NOMO-1 treated with DMSO at 0.1 percent for 48 hours (cell line): Measurements from ENCODE around the gene MET.
A peak's percentile ranks its signal among the peaks of the same experiment; 100 is the strongest.
"Not testable (repeated sequence)": the region's sequence is repeated elsewhere in the genome, so short reads cannot be mapped to it uniquely, and the experiment has no call there.

Source experiments
- DNase-seq: peaks from one replicate; lab custom pipeline; 2025; ENCODE audit not compliant: unreplicated experiment; lab: John Stamatoyannopoulos, UW

The MET gene

DNA sequence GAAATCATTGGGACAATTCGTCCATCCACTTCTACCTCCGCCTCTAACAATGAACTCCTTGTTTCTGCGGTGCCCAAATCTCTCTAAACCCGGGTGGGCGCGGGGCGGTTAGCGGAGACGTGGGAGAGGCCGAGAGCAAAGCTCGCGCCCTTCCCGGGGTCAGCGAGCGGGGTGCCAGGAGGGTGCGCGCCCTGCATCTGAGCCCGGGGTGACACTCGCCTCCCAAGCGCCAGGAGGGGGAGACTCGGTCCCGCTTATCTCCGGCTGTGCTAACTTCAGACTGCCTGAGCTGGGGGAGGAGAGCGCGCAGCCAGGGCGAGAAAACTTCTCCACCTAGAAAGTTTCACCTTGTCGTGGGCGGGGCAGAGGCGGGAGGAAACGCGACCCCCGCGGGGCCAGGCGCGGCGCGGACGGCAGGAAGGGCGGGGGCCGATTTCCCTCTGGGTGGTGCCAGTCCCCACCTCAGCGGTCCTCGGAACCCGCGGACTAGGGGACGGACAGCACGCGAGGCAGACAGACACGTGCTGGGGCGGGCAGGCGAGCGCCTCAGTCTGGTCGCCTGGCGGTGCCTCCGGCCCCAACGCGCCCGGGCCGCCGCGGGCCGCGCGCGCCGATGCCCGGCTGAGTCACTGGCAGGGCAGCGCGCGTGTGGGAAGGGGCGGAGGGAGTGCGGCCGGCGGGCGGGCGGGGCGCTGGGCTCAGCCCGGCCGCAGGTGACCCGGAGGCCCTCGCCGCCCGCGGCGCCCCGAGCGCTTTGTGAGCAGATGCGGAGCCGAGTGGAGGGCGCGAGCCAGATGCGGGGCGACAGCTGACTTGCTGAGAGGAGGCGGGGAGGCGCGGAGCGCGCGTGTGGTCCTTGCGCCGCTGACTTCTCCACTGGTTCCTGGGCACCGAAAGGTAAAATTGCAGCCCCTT is at the start of gene MET:
Gene MET (plus strand): TSS at position 516 of the 915 bp plus-strand sequence. CDS start 26,889 bp downstream, outside the sequence.
- peak; percentile 38 for DNase-seq

GRCh38 chr7:116626886-116627285 is 45.1 kb upstream of the MET start:
- no peak for DNase-seq

DNA sequence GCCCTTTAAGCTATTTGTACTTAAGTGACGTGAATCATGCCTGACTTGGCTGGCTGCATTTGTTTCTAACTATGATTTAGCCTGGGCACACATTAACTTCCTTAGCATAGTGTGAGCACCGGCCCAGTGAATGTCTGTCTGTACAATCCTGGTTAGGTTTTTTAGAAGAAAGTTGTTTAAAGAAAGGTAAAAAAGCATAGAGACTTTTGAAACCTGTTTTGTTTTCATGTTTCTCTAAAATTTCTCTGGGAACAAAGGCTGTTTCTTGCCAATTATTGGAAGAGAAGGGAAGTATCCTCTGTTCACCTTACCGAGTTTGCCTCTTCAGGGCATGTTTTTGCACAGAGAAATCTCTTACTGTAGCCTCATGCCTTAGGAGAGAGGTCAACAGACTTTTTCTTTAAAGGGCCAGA is 42.9 kb upstream of the MET start:
- no peak for DNase-seq

GRCh38 chr7:116630357-116630756 is 41.6 kb upstream of the MET start:
- no peak for DNase-seq

DNA sequence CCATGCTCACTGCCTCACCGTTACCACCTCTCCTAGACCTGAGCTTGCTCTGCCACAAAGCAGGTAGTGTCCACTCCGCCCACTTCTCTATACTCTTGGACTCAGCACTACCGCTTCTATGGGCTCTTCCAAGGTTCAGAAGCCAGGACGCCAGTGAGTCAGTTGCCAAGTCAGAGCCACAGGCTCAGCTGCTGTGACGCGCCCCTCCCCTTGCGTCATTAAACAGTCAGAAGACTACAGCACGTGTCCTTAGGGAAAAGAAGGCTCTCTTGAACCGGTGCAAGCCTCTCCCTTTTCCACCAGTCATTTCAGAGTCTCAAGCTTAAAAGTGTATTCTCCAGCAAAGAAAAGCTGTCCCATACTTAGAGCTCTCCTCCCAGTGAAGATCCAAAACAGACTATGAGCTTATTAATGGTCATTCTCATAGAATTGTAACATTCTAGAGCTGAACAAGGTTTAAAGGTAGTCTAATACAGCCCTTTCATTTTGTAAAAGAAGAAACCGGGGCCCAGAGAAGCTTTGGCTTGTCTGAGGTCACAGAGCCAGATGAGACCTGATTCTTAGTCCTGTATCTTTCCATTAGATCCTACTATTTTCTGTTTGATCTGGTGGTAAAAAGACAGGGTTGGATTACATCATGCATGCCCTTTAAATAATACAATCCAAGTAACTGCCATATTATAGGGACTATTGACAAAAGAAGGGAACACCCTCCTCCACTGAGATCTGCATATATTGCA is 40.9 kb upstream of the MET start:
- DNase-seq = peak; percentile 60

- no peak for DNase-seq
These were observed 40.3 kb upstream of the MET start for GRCh38 chr7:116631676-116632075.

- no peak for DNase-seq
These were observed 39.6 kb upstream of the MET start for GRCh38 chr7:116632384-116632783.

DNA sequence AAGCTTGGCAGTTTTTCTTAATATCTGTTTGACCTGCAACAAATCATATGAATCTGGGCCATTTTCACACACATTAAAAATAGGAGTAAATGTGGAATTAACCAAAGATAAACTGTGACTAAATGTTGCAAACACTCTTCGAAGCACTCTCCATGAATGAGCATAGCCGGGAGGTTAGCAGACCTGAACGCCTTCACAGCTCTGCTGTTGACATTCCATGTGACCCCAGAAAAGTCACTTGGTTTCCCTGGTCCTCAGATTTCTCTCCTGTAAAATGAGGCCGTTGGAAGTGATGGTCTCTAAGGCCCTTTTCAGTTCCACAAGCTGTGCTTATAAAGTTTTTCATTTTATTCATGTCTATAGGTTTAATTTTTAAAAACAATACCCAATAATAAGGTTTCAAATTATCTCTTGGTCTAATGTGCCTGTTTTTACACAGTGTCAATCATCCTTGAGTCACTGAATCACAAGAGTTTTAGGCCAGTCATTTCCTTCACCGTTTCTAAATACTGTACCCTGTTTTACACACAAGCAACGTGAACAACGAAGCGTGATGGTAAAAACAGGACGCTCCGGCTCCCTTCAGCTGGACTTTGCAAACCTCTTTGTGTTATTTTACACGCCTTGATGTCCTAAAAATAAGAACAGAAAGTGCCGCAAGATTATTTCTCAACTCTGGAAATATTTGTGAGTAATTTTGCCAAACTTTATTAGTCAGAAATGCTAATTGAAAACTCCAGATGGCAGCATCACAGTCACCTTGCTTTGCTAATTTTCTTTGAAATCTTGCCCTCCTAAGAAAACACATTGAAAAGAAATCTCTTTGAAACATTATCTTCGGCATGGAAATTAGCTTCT is 38.6 kb upstream of the MET start:
- peak; percentile 17 for DNase-seq

- DNase-seq = no peak
These were observed 35.0 kb upstream of the MET start for GRCh38 chr7:116636997-116637396.

DNA sequence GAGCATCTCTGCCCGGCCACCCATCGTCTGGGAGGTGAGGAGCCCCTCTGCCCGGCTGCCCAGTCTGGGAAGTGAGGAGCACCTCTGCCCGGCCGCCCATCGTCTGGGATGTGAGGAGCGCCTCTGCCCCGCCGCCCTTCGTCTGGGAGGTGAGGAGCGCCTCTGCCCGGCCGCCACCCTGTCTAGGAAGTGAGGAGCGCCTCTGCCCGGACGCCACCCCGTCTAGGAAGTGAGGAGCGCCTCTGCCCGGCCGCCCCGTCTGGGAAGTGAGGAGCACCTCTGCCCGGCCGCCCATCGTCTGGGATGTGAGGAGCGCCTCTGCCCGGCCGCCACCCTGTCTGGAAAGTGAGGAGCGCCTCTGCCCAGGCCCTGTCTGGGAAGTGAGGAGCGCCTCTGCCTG is 33.4 kb upstream of the MET start:
- not testable (repeated sequence) for DNase-seq

- DNase-seq = no peak
These were observed 30.3 kb upstream of the MET start for GRCh38 chr7:116641551-116642153.

DNA sequence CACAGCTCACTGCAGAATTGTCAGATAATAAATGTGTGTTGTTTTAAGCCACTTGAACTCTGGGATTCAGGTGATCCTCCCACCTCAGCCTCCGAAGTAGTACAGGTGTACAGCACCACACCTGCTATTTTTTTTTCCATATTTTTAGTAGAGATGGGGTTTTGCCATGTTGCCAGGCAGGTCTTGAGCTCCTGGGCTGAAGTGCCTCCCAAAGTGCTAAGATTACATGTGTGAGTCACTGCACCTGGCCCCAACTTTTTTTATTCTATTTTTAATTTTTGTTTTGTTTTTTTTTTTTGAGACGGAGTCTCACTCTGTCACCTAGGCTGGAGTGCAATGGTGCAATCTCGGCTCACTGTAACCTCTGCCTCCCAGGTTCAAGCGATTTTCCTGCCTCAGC is 28.8 kb upstream of the MET start:
- DNase-seq = not testable (repeated sequence)

GRCh38 chr7:116644628-116645027 is 27.4 kb upstream of the MET start:
- no peak for DNase-seq

GRCh38 chr7:116647290-116647689 is 24.7 kb upstream of the MET start:
- no peak for DNase-seq

- no peak for DNase-seq
These were observed 24.1 kb upstream of the MET start for GRCh38 chr7:116647861-116648260.

GRCh38 chr7:116650436-116650835 is 21.6 kb upstream of the MET start:
- no peak for DNase-seq

DNA sequence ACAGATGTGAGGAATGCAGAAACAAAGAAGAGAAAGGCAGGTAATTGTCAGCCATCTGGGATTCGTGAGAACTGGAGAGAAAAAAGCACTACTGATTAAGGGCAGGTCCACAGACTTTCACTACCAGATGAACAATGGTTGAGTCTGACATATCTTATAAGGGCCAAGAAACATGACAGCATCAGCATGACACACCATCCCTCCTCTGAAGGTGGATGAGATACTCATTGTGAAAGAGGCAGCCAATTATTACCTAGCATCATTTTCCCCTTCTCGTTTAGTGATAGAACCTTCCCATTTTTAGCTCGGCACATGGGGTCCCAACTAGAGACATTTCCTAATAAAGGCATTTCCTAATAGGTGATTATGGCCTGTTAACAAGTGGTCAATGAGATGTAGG is 19.2 kb upstream of the MET start:
- DNase-seq = no peak

GRCh38 chr7:116653204-116653603 is 18.8 kb upstream of the MET start:
- DNase-seq = no peak

GRCh38 chr7:116653646-116654045 is 18.4 kb upstream of the MET start:
- no peak for DNase-seq

DNA sequence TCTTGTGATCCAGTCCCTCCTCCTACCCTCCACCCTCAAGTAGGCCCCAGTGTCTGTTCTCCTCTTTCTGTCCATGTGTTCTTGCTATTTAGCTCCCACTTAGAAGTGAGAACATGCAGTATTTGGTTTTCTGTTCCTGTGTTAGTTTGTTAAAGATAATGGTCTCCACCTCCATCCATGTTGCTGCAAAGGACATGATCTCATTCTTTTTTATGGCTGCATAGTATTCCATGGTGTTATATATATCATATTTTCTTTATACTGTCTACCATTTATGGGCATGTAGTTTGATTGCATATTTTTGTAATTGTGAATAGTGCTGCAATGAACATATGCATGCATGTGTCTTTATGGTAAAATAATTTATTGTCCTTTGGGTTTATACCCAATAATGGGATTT is 12.7 kb upstream of the MET start:
- DNase-seq = not testable (repeated sequence)

DNA sequence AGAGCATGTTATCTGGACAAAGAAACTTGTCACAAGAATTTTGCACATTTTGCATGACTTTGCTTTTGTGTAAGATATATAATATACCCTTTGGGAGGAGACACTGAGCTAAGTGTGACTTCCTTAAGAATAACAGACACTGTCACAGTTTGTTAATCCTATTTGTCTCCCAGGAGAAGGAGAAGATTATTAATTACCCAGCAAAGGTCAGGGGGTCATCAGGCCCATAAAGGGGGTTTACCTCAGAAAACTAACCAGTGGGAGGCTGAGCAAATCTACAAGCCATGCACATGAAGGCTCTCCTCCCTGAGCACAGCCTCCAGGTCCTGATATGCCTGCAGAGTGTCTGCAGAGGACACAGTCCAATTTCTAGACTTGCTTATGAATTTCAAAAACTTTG is 10.1 kb upstream of the MET start:
- no peak for DNase-seq
